OCI-LY7 (cell line): ENCODE measurements around the gene GPD1L.

Source experiments
- EZH2phosphoT487 ChIP-seq: fragments of 200-600 bp; sonication (generic); IDR thresholded peaks from 2 replicates; pipeline ENCODE4 v1.6.1; 2018; ENCODE audit warnings: low read depth, borderline replicate concordance, mild to moderate bottlenecking, mixed run types, antibody characterized with exemption, low read length, moderate library complexity, mixed read lengths
- TF ChIP-seq, protein P1 (sequence below): fragments of 200-600 bp; sonication (generic); conservative IDR thresholded peaks from 2 replicates; pipeline ENCODE4 v1.5.1; 2014; ENCODE audit warnings: mild to moderate bottlenecking, antibody characterized with exemption, low read length, moderate library complexity, mixed read lengths

DNA sequence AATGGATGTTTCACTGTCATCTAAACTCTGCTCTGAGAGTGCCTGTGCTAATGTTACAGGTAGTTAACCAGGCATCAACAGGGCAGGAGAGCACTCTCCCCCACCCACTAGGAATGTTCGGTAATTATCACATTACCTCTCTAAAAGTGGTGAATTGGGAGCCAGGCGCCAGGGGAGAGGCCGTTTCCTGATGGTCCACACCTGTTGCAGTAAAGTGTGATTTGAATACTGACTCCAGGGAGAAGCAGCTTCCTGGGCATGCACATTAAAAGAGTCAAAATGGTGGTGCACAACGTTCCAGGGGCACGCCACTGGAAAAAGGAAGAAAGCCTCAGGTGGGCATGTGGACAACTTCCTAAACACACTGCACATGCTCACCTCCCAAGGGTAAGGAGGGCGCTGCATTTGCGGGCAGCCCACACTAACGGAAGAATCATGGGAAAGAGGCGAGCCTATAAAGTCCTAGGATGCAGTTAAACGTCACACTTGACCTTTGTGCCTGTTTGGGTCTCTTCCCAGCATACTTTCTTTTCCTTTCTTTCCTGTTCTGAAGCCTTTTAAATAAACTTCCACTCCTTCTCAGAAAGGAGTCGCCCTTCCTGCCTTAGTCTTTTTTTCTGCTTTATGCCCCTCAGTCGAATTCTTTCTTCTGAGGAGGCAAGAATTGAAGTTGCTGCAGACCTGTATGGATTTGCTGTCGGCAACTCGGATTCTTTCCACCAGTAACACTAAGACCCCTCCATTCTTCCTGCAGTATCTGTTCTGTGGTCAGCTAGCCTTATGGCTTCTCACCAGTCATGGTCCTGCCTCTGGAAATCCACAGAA, 28.9 kb upstream of the GPD1L start:
- TF ChIP-seq, protein P1, sequence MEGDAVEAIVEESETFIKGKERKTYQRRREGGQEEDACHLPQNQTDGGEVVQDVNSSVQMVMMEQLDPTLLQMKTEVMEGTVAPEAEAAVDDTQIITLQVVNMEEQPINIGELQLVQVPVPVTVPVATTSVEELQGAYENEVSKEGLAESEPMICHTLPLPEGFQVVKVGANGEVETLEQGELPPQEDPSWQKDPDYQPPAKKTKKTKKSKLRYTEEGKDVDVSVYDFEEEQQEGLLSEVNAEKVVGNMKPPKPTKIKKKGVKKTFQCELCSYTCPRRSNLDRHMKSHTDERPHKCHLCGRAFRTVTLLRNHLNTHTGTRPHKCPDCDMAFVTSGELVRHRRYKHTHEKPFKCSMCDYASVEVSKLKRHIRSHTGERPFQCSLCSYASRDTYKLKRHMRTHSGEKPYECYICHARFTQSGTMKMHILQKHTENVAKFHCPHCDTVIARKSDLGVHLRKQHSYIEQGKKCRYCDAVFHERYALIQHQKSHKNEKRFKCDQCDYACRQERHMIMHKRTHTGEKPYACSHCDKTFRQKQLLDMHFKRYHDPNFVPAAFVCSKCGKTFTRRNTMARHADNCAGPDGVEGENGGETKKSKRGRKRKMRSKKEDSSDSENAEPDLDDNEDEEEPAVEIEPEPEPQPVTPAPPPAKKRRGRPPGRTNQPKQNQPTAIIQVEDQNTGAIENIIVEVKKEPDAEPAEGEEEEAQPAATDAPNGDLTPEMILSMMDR, result no peak
- no peak for TF ChIP-seq EZH2phosphoT487
